ENCODE results near the gene SPIRE1.

The SPIRE1 gene

GRCh38 chr18:12625241-12625640 lies 32.7 kb downstream of the SPIRE1 start:
- no peak for TF ChIP-seq CTCF (conservative IDR thresholded peaks at IDR 0.05; ENCODE audit: low read depth, low read length)
- peak; percentile 49 for DNase-seq (ENCODE audit: low read depth)

GRCh38 chr18:12621742-12622306 lies 36.1 kb downstream of the SPIRE1 start:
- TF ChIP-seq CTCF (conservative IDR thresholded peaks at IDR 0.05; ENCODE audit: low read depth, low read length) = no peak
- no peak overlapping the region for H3K4me3 ChIP-seq (ENCODE audit: low read depth, low read length)
- peak; percentile 51 for DNase-seq (ENCODE audit: low read depth)

More at GRCh38 chr18:12625241-12625640, 32.7 kb downstream of the SPIRE1 start:
- no peak overlapping the region for H3K4me3 ChIP-seq (ENCODE audit: low read depth, low read length)

- DNase-seq (ENCODE audit: low read depth) = no peak
- H3K4me3 ChIP-seq (ENCODE audit: low read depth, low read length) = no peak overlapping the region
- TF ChIP-seq CTCF (conservative IDR thresholded peaks at IDR 0.05; ENCODE audit: low read depth, low read length) = no peak
Observed at GRCh38 chr18:12615748-12616147, 42.2 kb downstream of the SPIRE1 start.

- no peak for TF ChIP-seq CTCF (conservative IDR thresholded peaks at IDR 0.05; ENCODE audit: low read depth, low read length)
- peak; percentile 76 for DNase-seq (ENCODE audit: low read depth)
- H3K4me3 ChIP-seq (ENCODE audit: low read depth, low read length) = no peak overlapping the region
Observed at GRCh38 chr18:12608301-12608700, 49.6 kb downstream of the SPIRE1 start.

- no peak overlapping the region for H3K4me3 ChIP-seq (ENCODE audit: low read depth, low read length)
- peak; percentile 92 for DNase-seq (ENCODE audit: low read depth)
Observed at GRCh38 chr18:12606592-12607315, 51.2 kb downstream of the SPIRE1 start.

GRCh38 chr18:12604445-12605007 lies 53.4 kb downstream of the SPIRE1 start:
- peak; percentile 46 for TF ChIP-seq CTCF (conservative IDR thresholded peaks at IDR 0.05; ENCODE audit: low read depth, low read length)
- DNase-seq (ENCODE audit: low read depth) = no peak
- H3K4me3 ChIP-seq (ENCODE audit: low read depth, low read length) = no peak overlapping the region

More at GRCh38 chr18:12606592-12607315, 51.2 kb downstream of the SPIRE1 start:
- TF ChIP-seq CTCF (conservative IDR thresholded peaks at IDR 0.05; ENCODE audit: low read depth, low read length) = no peak

Measured in choroid plexus epithelial cell (primary cell).